Measurements from ENCODE around the gene PKN1. TPM values are rescaled to one million over a fixed set of nuclear protein-coding genes. Genes with fewer than 3 reads are reported as not detected.

PKN1 gene
- total and polyA plus RNA-seq, 2 of the 13 experiments (the other 11 are each of a cell fraction or from before 2014, with no cell fraction given): 45.7 to 54.5 TPM

- in situ Hi-C loops (cut with HindIII; ENCODE audit: extremely low pct_ligation_motif_present, low pct_unique_long_range_greater_than_20kb) (no loop called here), intact Hi-C loops (cut with micrococcal nuclease; ENCODE audit: unreplicated experiment) (no loop called here)
- DNase-seq (ENCODE audit: low spot score) (peak; percentile 38), ATAC-seq (peak; percentile 61), FAIRE-seq (no peak)
- Histone ChIP-seq H3K9ac (ENCODE audit: insufficient read depth, low read depth, low read length) (peak within 1 kb of the TSS; percentile 98), H3K9me3 (ENCODE audit: low read length) (no peaks in the 10 kb centered on the region), H3K4me2 (ENCODE audit: low read depth, low read length) (peak within 1 kb of the TSS; percentile 96), H2AFZ (ENCODE audit: low read length) (no peak within 1 kb of the TSS), H3K4me3 (replicated peaks in 1 of 3; ENCODE audit: insufficient read depth in 1 of 3, low read depth in 2 of 3, low read length in 3 of 3) (peak within 1 kb of the TSS; percentile 91 to 98 (median 92)), H3K36me3 (replicated peaks in 1 of 2; ENCODE audit: control insufficient read depth in 1 of 2, insufficient read depth in 2 of 2, low read length in 2 of 2) (peaks cover 9 to 26% of the 10 kb centered on the region in 2 experiments), H3K27ac (ENCODE audit: extremely low read length, insufficient read depth, low read length) (peak within 1 kb of the TSS; percentile 97), H3K79me2 (ENCODE audit: insufficient read depth, low read length) (peaks cover 39% of the 10 kb centered on the region), H3K4me1 (ENCODE audit: insufficient read depth, low read length) (peaks cover 79% of the 10 kb centered on the region), H3K27me3 (ENCODE audit: control insufficient read depth in 1 of 2, insufficient read depth in 2 of 2, low read length in 2 of 2) (no peaks in the 10 kb centered on the region; a peak in 1 of 5 replicates), H4K20me1 (ENCODE audit: insufficient read depth, low read length) (peaks cover 35% of the 10 kb centered on the region)
- BruUV-seq (replicated peaks): TSS peak; percentile 58
- CTCF ChIA-PET (ENCODE audit: low intra/inter-chr PET ratio, low total read pairs): no interaction called here
- POLR2A ChIA-PET: interaction anchor here (0.7 to 5.8 kb wide), 23 partner anchors 8 to 667 kb away, joined by 3 to 123 read pairs (median 5); partner anchors contain the start of genes ASF1B, GIPC1, NDUFB7 and PKN1
- 0% methylated on average over 8 of the region's 82 CpGs for WGBS (ENCODE audit: low lambda C conversion rate)
- peak; percentile 81; the same call in 1 of the 2 replicates for TF ChIP-seq MXD3 (CRISPR knock-in tag; IDR thresholded peaks at IDR 0.05)
- no peak for TF ChIP-seq ZNF276 (CRISPR knock-in tag; IDR thresholded peaks at IDR 0.05; ENCODE audit: low read depth)
- 0 out of 2 replicates have a peak, but pooled peaks have one; percentile 42 for TF ChIP-seq IRF9 (CRISPR knock-in tag; IDR thresholded peaks at IDR 0.05; ENCODE audit: borderline replicate concordance)
- no peak for TF ChIP-seq BCLAF1 (IDR thresholded peaks at IDR 0.05)
- peak; percentile 47 for TF ChIP-seq ARNT2 (CRISPR knock-in tag; IDR thresholded peaks at IDR 0.05; ENCODE audit: low read depth)
- TF ChIP-seq SNAPC2 (CRISPR knock-in tag; IDR thresholded peaks at IDR 0.05): no peak
- TF ChIP-seq SP5 (CRISPR knock-in tag; IDR thresholded peaks at IDR 0.05; ENCODE audit: borderline replicate concordance, low read depth): no peak
- TF ChIP-seq ZNF337 (CRISPR knock-in tag; IDR thresholded peaks at IDR 0.05; ENCODE audit: borderline replicate concordance, low read depth): no peak
- TF ChIP-seq NFKBIZ (CRISPR knock-in tag; IDR thresholded peaks at IDR 0.05): peak; percentile 37
- TF ChIP-seq ZC3H4 (CRISPR knock-in tag; IDR thresholded peaks at IDR 0.05; ENCODE audit: borderline replicate concordance): no peak
- peak; percentile 38 for TF ChIP-seq FOXO1 (CRISPR knock-in tag; IDR thresholded peaks at IDR 0.05)
- peak; percentile 88 for TF ChIP-seq MTERF4 (CRISPR knock-in tag; IDR thresholded peaks at IDR 0.05)
- 0 out of 2 replicates have a peak, but pooled peaks have one; percentile 10 for TF ChIP-seq ATF2 (CRISPR knock-in tag; IDR thresholded peaks at IDR 0.05)
- peak; percentile 62 for TF ChIP-seq KDM2A (CRISPR knock-in tag; IDR thresholded peaks at IDR 0.05; ENCODE audit: borderline replicate concordance, low read depth)
Measured at GRCh38 chr19:14517840-14518505, 84.9 kb downstream of the PKN1 start, which contains the start of gene DNAJB1. Gene DNAJB1, minus strand, starts transcription at chr19:14518397. Its CDS starts 48 bp downstream, at chr19:14518349.

All from HepG2 (cell line).